GM21526 (cell line): ENCODE results near the gene MAPK10.
"Not testable (repeated sequence)": the region's sequence is repeated elsewhere in the genome, so short reads cannot be mapped to it uniquely, and the experiment has no call there.

Experiments
- ATAC-seq: cut with Tn5 transposase; IDR thresholded peaks from one replicate; pipeline ENCODE4 v1.9.1; 2021; ENCODE audit warnings: moderate library complexity; ENCODE audit not compliant: unreplicated experiment, low FRiP score

The MAPK10 gene

DNA sequence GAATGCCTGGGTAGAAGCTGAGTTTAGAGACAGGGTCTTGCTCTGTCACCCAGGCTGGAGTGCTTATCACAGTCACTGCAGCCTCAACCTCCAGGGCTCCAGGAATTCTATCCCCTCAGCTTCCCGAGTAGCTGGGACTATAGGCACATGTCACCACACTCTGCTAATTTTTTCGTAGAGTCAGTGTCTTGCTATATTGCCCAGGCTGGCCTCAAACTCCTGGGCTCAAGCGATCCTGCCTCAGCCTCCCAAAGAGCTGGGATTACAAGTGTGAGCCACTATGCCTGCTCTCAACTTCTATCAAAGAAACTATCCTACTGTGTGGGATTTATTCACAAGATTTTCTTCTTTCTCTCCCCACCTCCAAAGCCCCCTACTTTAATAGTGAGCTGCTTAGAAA, 15.7 kb downstream of the MAPK10 start:
- ATAC-seq, result no peak

DNA sequence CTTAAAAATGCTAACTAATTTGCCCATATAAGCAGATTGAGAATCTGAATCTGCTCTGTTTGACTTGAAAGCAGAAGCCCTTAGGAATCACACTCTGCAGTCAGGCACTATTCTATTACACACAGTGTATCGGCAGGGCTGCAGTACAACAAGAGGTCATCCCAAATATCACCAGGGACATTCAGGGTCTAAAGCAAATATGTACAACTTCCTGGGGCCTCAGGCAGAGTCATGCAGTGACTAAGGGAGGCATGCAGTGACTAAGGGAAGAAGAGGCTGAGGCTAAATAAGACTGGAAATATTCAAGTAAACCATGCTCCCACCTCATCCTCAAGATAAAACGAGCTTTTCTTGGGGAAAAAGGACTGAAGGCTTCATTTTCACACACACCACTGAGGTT, 20.9 kb downstream of the MAPK10 start:
- no peak for ATAC-seq

DNA sequence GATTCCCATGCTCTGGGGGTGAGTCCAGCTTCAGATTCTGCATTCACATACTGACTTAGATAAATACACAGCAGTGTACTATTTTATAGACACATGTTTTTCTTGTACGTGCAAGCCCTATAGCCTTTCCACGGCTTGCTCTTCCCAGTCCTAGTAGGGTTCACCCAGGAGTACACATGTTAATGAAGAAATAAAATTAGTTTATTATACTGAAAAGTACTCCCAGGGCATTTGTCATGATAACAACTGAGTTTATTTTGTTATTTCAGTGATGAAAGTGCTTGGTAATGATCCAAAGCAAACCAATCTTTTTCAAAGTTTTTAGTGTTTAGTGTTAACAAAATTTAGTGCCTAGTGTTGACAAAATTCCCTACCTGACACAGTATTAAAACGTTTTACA, 21.3 kb downstream of the MAPK10 start:
- no peak for ATAC-seq

DNA sequence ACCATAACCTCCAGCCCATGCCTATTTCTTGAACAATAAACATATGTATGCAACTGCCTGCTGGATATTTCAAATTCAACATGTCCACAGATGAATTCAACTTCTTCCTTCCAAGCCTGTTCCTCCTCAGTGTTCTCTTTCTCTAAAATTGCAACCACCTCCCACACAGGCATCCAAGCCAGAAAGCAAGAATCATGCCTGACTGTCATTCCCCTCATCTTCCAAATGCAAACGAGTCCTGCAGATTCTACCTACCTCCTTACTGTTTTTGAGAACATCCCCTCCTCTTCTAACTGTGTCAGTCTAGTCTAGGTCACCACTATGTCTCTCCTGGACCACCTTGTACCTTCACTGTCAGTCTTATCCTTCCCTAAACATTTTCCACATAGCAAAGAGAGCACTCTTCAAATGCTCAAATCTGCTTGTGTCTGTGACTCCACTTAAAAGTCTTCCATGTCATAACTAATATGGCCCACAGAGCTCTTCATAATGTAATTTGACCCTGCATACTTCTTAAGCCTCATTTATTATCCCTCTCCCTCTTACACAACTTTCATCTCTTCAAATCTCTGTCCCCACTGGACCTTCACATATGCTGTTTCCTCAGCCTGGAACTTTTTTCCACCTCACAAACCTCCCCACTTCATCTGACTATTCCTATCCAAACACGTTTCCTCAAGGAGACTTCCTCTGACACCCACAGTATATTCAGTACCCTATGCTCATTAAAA, 25.7 kb downstream of the MAPK10 start:
- no peak for ATAC-seq

DNA sequence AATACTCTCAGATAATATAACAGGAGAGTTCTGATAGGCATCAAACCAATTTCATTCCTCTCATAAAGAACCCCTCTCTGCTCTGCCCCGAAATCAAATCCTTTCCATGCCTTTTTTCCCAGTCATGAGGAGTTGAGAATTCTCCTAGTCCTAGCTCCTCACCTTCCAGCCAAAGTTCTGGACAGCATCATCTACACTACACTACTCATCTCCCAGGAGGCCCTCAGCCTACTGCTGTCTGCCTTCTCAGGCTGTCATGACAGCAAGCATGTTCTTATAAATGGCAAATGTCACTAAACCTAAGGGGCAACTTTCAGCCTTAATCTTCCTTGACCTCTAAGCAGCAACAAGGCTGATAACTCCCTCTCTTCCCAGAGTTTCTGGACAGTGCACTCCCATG, 26.6 kb downstream of the MAPK10 start:
- ATAC-seq, result no peak

DNA sequence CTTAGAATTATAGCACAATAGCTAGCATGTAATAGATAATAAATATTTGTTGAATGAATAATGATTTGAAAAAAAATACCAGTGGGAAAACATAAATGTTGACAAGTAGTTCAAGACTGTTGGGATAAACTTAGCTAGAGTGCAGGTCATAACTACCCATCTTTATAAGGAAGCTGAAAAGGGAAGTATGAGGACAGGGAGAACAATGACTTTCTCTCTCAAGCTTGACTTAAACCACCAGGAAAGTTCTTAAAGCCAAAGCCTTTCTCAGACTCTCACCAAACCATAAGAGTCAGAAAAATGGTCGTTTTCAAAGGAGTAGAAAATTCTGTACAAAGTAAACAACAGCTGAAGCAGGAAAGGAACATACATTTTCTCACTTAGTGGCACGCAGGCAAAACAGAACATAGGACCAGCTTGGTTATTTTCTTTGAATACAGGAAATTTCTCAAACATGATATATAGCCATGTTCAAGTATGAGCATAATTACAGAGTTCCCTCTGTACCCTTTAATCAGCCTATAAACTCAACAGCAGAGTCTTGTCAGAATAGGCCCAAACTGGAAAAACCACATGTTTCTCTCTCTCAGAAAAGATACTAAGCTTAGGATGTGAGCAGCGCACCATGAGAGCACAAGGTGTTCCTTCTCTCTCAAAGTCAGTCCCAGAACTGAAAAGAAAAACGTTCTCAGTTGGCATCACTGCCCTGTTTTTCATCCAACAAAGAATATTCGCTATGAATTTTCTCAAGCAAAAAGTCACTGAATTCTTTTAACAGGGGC, 28.7 kb downstream of the MAPK10 start:
- ATAC-seq, result no peak

DNA sequence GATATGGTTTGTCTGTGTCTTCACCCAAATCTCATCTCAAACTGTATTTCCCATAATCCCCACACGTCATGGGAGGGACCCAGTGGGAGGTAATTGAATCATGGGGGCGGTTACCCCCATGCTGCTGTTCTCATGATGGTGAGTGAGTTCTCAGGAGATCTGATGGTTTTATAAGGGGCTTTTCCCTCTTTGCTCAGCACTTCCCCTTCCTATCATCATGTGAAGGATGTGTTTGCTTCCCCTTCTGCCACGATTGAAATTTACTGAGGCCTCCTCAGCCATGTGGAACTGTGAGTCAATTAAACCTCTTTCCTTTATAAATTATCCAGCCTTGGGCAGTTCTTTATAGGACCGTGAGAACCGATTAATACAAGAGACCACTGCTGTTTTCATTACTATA, 29.4 kb downstream of the MAPK10 start:
- not testable (repeated sequence) for ATAC-seq

DNA sequence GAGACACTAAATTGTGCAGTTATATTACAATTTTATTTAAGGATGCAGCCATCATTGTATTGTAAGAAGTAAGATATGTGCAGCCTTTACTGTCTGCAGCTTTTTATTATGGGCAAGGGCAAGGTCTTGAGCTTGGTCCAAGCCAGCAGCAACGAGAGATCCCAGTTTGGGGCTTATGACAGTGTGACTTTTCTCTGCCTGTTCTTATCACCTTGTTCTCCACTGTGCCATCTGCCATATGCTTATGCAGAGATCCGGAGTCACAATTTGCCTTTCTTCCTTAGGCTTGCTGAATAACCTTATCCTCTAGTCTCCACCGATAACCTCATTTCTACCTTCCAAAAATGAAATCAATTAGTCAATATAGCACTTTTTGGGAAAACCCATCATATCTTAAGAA, 30.4 kb downstream of the MAPK10 start:
- no peak for ATAC-seq

DNA sequence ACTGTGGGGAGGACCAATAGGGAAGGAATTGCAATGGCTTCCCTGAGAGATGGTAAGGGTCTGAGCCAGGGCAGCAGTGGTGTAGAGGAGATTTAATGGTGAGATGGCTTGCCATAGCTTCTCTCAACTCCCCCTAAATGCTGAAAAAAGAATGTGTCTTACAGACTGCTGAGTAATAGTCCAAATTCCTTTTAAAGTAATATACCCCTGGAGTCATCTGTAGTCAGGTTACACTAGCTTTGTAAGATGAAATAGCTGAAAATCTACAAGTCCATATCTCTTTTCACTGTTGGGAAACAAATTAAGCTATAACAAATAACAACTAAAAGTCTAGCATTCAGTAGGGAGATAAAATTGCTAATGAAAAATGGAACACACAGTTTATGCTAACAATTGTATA, 33.5 kb downstream of the MAPK10 start:
- ATAC-seq, result no peak

DNA sequence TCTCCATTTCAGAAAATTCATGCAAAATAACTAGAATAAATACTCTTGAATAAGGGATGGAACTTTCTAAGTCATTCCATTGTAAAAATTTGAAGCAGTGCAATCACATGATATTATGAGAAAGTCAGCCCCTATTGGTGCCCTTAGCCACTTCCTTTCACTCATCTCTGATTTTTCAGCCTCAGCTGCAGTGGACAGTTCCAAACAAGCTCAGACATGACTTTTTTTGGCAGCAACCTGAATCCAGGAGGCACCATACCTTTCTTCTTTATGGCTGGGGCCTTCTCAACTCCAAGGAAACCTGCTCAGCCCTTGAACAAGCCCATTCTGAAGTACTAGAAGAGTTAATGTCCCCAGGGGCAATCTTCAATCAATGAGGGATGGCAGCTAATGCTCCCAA, 40.5 kb downstream of the MAPK10 start:
- ATAC-seq, result no peak

DNA sequence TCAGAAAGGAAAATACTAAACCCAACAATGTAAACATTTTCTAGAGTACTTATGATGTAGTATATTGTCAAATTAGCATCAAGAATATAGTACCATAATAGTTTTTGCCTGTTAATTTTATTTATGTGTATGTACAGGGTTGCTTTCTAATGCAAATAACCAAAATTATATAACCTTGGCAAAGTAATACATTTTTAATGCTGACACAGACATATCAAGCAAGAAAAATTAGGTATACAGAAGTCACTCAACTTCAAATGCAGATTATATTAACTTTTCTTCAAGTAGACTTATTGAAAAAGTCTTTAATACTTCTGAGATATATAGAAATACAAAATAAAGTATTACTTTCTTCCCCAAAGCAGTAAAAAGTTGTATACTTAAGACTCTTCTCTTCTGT, 44.3 kb downstream of the MAPK10 start:
- ATAC-seq, result no peak

DNA sequence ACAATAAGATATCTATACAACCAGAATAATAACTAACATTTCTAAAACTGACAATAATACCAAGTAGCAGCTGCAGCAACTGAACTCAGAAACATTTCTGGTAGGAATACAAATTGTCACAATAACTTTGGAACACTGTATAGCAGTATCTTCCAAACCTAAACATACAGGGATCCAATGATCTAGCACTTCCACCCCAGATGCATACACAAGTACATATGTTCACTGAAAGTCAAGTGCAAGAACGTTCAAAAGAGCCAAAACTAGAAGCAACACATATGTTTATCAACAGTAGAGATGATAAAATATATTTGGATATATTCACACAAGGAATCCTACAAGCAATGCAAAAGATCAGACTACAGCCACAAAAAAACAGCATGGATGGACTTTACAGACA, 46.2 kb downstream of the MAPK10 start:
- ATAC-seq, result no peak

DNA sequence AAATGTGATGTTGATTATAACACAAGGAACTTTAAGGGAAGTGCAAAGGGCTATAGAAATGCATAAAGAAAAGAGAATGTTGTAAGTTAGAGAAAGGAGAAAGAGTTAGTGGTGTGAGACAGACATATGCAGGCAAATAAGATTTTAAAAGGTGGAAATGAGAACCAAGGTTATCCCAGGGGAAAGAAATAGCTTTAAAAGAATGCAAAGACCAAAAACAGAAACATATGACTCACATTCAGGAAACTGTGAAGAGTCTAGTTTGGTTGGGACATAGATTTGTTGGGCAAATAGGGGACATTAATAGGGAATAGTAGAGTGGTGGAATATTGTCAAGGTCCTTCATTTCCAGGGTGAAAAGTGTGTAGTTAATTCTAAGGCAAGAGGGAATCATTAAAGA, 52.4 kb downstream of the MAPK10 start:
- no peak for ATAC-seq

DNA sequence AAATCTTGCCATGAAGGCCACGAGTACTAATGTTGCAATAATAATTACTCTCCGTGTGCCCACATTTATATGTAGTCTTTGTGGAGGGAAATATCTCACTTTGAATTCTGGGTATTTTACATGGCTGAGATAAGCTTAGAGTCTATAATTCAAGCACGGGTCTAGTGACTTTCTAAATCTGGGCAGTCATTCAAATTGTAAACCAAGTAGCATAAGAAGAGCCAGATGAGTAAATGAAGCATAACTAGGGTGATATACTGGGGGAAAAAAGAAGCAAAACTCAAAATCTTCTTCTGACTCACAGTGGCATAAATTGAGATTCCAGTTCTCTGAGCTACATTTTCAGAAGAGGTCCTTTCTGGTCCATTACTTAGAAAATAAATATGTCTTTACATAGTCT, 53.0 kb downstream of the MAPK10 start:
- ATAC-seq, result no peak

DNA sequence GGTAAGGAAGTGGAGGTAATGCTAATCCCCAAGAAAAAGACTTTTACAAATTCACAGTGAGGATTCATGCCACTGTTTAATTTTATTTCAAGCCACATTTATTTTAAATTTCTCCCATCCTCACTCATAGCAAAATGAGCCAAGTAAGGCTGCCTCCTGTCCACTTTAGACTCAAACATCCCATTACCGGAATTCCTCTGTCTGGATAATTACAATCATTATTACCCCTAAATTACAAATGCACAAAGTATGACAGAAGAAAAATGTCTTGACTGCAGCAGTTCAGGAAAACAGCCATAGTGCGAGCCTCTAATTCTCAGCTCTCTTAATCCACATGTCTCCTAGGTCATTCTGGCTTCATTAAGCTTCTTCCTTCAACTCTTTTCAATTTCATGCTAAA, 57.0 kb downstream of the MAPK10 start:
- ATAC-seq, result no peak

DNA sequence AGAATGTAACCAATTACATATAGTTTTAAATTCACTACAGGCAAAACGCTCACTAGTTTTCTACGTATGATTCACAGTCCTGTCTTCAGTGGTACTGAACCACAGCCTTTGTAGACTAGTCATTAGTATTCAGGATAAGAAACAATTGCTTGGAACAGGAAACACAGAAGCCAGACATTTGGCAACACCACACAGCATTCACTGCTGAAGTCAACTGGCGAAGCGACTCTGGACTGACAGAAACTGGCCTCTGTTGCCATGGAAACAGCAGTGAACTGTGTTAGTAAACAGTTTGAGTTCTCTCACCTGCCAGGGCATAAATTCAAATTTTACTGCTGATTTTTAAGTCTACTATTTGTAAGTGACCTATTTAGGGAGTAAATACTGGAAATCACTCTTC, 57.6 kb downstream of the MAPK10 start:
- ATAC-seq, result no peak

DNA sequence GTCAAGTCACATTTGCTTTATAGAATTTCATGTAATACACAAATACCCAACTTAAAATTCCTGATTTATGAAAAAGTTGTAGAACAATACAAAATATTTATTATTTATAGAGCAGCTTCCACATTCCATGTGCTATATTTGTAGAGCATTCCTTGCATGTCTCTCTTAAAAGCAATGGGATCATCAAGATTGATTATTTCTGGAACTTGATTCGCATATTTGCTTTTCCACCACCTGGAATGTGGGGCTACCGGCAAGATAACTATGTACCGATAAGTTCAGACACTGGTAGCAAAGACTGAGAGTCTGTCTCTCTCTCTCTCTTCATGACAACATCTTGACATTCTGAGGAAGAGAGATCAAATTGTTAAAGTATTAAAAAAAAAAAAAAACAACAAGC, 59.3 kb downstream of the MAPK10 start:
- no peak for ATAC-seq

DNA sequence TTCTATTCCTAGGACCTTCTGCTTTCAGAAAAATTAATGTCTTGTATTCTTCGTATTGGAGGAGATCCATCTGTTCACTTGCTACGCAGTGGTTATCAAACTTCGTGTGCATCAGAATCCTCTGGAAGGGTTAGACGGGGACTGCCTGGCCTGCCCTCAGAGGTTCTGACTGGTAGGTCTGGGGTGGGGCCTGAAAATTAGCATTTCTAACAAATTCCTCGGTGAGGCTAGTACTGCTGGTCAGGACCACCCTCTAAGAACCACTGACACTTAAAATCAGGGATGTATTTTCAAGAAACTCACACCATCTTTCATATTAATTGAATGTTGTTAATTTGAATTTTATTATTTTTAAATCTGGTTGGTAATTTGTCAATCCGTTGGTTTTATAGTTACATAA, 63.0 kb downstream of the MAPK10 start:
- no peak for ATAC-seq

DNA sequence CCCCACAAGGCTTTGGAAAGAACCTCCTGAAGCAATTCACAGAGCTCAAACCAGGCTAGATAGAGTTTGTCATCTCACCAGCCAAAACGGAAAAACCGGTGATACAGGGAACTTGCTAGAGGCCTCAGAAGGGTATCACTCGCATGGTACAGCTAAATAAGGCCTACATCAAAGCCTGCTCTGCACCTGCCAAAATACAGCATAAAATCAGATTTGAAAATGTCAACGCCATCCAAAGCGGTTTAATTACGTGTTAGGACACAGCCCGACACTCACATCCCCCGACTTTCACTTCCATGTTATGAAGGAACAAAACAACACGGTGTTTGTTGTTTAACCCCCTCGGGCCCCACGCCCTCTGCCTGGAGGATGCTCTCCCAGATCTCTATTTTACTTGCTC, 65.0 kb downstream of the MAPK10 start:
- ATAC-seq, result no peak

DNA sequence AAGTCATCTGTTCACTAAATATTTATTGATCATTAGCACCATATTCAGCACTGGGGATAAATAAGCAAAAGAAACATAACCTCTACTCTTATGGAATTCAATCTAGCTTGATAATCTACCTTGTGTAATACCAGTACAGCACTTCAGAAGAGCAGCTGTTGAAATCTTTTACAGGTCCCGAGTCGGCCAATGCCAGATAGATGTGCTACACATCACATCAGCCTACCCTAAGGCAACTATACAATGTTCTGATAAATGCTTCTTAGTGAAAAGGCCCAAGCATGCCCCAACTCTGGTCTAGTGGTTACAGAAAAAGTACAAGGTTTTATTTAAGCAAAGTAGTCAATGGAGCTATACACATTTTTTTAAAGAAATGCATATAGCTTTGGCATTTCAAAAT, 68.7 kb downstream of the MAPK10 start:
- no peak for ATAC-seq

DNA sequence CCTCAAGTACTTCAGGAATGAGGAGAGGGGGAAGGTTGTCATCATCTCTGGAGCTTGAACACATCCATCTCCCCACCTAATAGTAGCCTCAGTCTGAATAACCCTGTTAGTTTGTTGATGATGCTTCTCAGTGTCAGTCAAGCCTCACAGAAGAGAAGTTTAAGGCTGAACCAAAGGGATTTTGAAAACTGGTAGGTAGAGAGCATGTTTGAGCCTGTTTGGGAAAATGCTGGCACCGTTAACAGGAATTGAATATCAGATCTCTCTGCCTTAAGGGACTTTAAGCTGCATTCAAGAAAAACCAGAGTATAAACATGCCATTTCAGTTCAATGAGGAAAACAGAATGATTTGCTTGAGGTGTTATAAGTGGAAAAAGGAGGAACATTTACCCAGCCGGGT, 73.1 kb downstream of the MAPK10 start:
- no peak for ATAC-seq

DNA sequence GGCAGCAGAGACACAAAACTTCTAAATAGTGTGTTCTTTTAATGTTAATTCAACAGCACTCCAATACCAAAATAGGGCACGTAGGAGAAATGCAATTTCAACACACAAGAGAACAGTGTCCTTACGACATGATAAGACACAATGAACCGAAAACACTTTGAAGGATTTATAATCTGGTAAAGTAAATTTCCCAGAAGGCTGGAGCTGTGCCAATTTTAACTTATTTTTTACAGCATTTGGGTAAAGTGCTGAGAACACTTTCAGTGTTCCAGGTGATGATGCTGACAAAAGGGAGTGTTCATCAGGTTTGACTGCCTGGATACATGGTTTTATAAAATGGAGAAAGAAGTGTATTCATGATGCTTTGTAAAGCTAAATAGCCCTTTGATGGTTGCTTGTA, 76.5 kb downstream of the MAPK10 start:
- ATAC-seq, result no peak
